ENCODE measurements around the gene DCAF15.

The DCAF15 gene

GRCh38 chr19:13930402-13930801 is 21.9 kb upstream of the DCAF15 start:
- no peak for DNase-seq (ENCODE audit: low spot score)

- DNase-seq (ENCODE audit: low spot score), result peak; percentile 7
These were observed 20.7 kb upstream of the DCAF15 start for GRCh38 chr19:13931391-13932148.

- no peak for DNase-seq (ENCODE audit: low spot score)
These were observed 20.1 kb upstream of the DCAF15 start for GRCh38 chr19:13932149-13932637.

- peak; percentile 8 for DNase-seq (ENCODE audit: low spot score)
These were observed 19.4 kb upstream of the DCAF15 start for GRCh38 chr19:13932911-13933393.

GRCh38 chr19:13934785-13935109 is 17.6 kb upstream of the DCAF15 start:
- DNase-seq (ENCODE audit: low spot score), result no peak

GRCh38 chr19:13935765-13936510 is 16.4 kb upstream of the DCAF15 start:
- peak; percentile 81 for DNase-seq (ENCODE audit: low spot score)

GRCh38 chr19:13937479-13938300 is 14.6 kb upstream of the DCAF15 start:
- DNase-seq (ENCODE audit: low spot score), result peak; percentile 44

- no peak for DNase-seq (ENCODE audit: low spot score)
These were observed 13.8 kb upstream of the DCAF15 start, which contains the start of gene PODNL1 for GRCh38 chr19:13938301-13939064. TSS of gene PODNL1 (minus strand) at chr19:13938417. CDS start at chr19:13938181, 236 bp downstream.

- no peak for DNase-seq (ENCODE audit: low spot score)
These were observed 10.2 kb upstream of the DCAF15 start for GRCh38 chr19:13942023-13942684.

- DNase-seq (ENCODE audit: low spot score), result no peak
These were observed 5.9 kb upstream of the DCAF15 start for GRCh38 chr19:13946414-13946813.

- no peak for DNase-seq (ENCODE audit: low spot score)
These were observed 1.3 kb upstream of the DCAF15 start for GRCh38 chr19:13951043-13951442.

GRCh38 chr19:13951799-13952153 is 533 bp upstream of the DCAF15 start:
- DNase-seq (ENCODE audit: low spot score), result no peak

GRCh38 chr19:13952931-13953531 is 722 bp downstream of the DCAF15 start:
- peak; percentile 60 for DNase-seq (ENCODE audit: low spot score)

GRCh38 chr19:13954185-13954584 is 1.9 kb downstream of the DCAF15 start:
- no peak for DNase-seq (ENCODE audit: low spot score)

- DNase-seq (ENCODE audit: low spot score), result no peak
These were observed 3.5 kb downstream of the DCAF15 start for GRCh38 chr19:13955662-13956364.

GRCh38 chr19:13956365-13956744 is 4.0 kb downstream of the DCAF15 start:
- DNase-seq (ENCODE audit: low spot score), result no peak

GRCh38 chr19:13957051-13957450 is 4.7 kb downstream of the DCAF15 start:
- DNase-seq (ENCODE audit: low spot score), result no peak

GRCh38 chr19:13958043-13958442 is 5.7 kb downstream of the DCAF15 start:
- no peak for DNase-seq (ENCODE audit: low spot score)

GRCh38 chr19:13959141-13959961 is 7.0 kb downstream of the DCAF15 start:
- DNase-seq (ENCODE audit: low spot score), result no peak
